ENCODE results near the gene NOSIP.

DNA sequence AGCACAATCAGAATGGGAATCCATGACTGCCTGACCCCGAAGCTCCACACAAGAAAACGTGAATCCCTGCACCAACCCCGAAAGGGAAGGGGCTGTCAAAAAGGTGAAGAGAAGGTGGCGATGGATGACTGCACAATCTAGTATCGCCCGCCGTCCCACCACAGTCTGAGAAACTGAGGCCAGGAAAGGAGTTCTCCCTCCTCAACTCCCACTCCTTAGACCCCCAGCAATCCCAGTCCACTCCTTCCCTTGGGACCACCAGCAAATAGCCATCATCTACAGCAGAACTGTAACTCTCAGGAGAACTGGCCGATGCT, 451 bp downstream of the NOSIP start:
- TF ChIP-seq, protein P1, sequence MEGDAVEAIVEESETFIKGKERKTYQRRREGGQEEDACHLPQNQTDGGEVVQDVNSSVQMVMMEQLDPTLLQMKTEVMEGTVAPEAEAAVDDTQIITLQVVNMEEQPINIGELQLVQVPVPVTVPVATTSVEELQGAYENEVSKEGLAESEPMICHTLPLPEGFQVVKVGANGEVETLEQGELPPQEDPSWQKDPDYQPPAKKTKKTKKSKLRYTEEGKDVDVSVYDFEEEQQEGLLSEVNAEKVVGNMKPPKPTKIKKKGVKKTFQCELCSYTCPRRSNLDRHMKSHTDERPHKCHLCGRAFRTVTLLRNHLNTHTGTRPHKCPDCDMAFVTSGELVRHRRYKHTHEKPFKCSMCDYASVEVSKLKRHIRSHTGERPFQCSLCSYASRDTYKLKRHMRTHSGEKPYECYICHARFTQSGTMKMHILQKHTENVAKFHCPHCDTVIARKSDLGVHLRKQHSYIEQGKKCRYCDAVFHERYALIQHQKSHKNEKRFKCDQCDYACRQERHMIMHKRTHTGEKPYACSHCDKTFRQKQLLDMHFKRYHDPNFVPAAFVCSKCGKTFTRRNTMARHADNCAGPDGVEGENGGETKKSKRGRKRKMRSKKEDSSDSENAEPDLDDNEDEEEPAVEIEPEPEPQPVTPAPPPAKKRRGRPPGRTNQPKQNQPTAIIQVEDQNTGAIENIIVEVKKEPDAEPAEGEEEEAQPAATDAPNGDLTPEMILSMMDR (IDR thresholded peaks at IDR 0.05) = no peak
- TF ChIP-seq POLR2AphosphoS5 (IDR thresholded peaks at IDR 0.05) (no peak), EP300 (IDR thresholded peaks at IDR 0.05) (no peak)

All from upper lobe of left lung (tissue), 4 donors.